CD4-positive, alpha-beta memory T cell (primary cell): ENCODE measurements around the gene LASP1. TPM values are rescaled to one million over a fixed set of nuclear protein-coding genes. Genes with fewer than 3 reads are reported as not detected.

ENCODE experiments used
- CTCF ChIA-PET: fragments of 350-600 bp; sonication (Branson Sonifier 250); formaldehyde crosslinking; loops from one replicate; lab custom pipeline; 2021; ENCODE audit warnings: inconsistent platforms; ENCODE audit not compliant: partially characterized antibody; lab: Charles Lee
- POLR2A ChIA-PET: fragments of 350-600 bp; sonication (Branson Sonifier 250); formaldehyde crosslinking; loops from one replicate; lab custom pipeline; 2021; ENCODE audit not compliant: partially characterized antibody; lab: Charles Lee
- DNase-seq, 5 donors: peaks; one replicate each; pipeline versions ENCODE4 v3.0.0 to v3.0.0-alpha.2; 2020 to 2022; ENCODE audit warnings: mixed read lengths in 1 of 5
- H3K27ac ChIP-seq: one replicate; pipeline ENCODE4 v1.7.0; 2013; ENCODE audit warnings: low read depth, low read length
- H3K27me3 ChIP-seq: 2 replicates; pipeline ENCODE4 v1.7.0; 2013; ENCODE audit warnings: mild to moderate bottlenecking, low read length, moderate library complexity; ENCODE audit not compliant: insufficient read depth
- H3K36me3 ChIP-seq: 2 replicates; pipeline ENCODE4 v1.7.0; 2013; ENCODE audit warnings: mild to moderate bottlenecking, low read length, moderate library complexity; ENCODE audit not compliant: insufficient read depth
- H3K4me1 ChIP-seq: 2 replicates; pipeline ENCODE4 v1.7.0; 2013; ENCODE audit warnings: mild to moderate bottlenecking, low read length, moderate library complexity; ENCODE audit not compliant: insufficient read depth
- H3K4me3 ChIP-seq, 2 donors: one replicate each; pipeline ENCODE4 v1.7.0; 2013; ENCODE audit warnings: low read length in 2 of 2, mild to moderate bottlenecking in 1 of 2
- H3K9me3 ChIP-seq, 2 donors: one replicate each; pipeline ENCODE4 v1.7.0; 2013; ENCODE audit warnings: low read length in 2 of 2, control low read depth in 1 of 2; ENCODE audit not compliant: control insufficient read depth in 1 of 2
- H3K27ac Mint-ChIP-seq, 7 donors: one replicate each; pipeline ENCODE4 v1.8.0; 2020 to 2021; ENCODE audit warnings: mixed read lengths in 7 of 7, mild to moderate bottlenecking in 6 of 7, inconsistent platforms in 3 of 7, moderate library complexity in 3 of 7
- H3K27me3 Mint-ChIP-seq, 2 donors: one replicate each; pipeline ENCODE4 v1.8.0; 2020 to 2021; ENCODE audit warnings: mixed read lengths in 2 of 2
- H3K36me3 Mint-ChIP-seq, 2 donors: one replicate each; pipeline ENCODE4 v1.8.0; 2020 to 2021; ENCODE audit warnings: mixed read lengths in 2 of 2, inconsistent platforms in 1 of 2, mild to moderate bottlenecking in 1 of 2
- H3K4me1 Mint-ChIP-seq, 4 donors: one replicate each; pipeline ENCODE4 v1.8.0; 2020 to 2021; ENCODE audit warnings: mixed read lengths in 4 of 4, mild to moderate bottlenecking in 1 of 4
- H3K4me3 Mint-ChIP-seq, 8 donors: one replicate each; pipeline ENCODE4 v1.8.0; 2020 to 2021; ENCODE audit warnings: mixed read lengths in 8 of 8, mild to moderate bottlenecking in 7 of 8, moderate library complexity in 6 of 8, inconsistent platforms in 3 of 8
- H3K9me3 Mint-ChIP-seq, 8 donors: one replicate each; pipeline ENCODE4 v1.8.0; 2020 to 2021; ENCODE audit warnings: mixed read lengths in 8 of 8, mild to moderate bottlenecking in 5 of 8, inconsistent platforms in 3 of 8, moderate library complexity in 1 of 8
- intact Hi-C: fragments of 100-400 bp; cut with micrococcal nuclease; formaldehyde crosslinking; loops from one replicate; pipeline ENCODE4 v1.15.1; 2023
- polyA plus RNA-seq, 2 donors: library from polyadenylated mRNA; unstranded; fragments of 300-500 nt; fragmentation: Illumina TruSeq; gene quantifications; one replicate each; pipeline ENCODE4 v1.2.3, GENCODE V29; 2021
- total RNA-seq, 2 experiments: library from RNA; stranded (reverse); gene quantifications; one replicate each; pipeline ENCODE4 v1.2.3, GENCODE V29; 2021

Gene LASP1
- total RNA-seq (100 to 1,000 TPM; 120 to 122 TPM), polyA plus RNA-seq (10 to 100 TPM; 32.1 to 65.3 TPM)

- POLR2A ChIA-PET, result interaction anchor here (0.6 to 9.5 kb wide), 30 partner anchors 14 to 369 kb away, joined by 3 to 229 read pairs (median 10); partner anchors contain the start of genes CWC25, FBXO47, LASP1NB and MLLT6
- Histone ChIP-seq H3K4me3 (peak within 1 kb of the TSS; percentile 89 to 99), H3K36me3 (peaks cover 6% of the 10 kb centered on the region), H3K9me3 (no peaks in the 10 kb centered on the region), H3K27ac (peak within 1 kb of the TSS; percentile 88), H3K27me3 (no peaks in the 10 kb centered on the region), H3K4me1 (peaks cover 52% of the 10 kb centered on the region)
- Mint-ChIP-seq H3K4me1 (peaks cover 39 to 70% (median 49%) of the 10 kb centered on the region in 4 donors), H3K36me3 (peaks cover 4 to 37% of the 10 kb centered on the region in 2 donors), H3K4me3 (peak within 1 kb of the TSS; percentile 93 to 100 (median 98)), H3K9me3 (peaks cover 0 to 9% (median 0%) of the 10 kb centered on the region in 8 donors), H3K27me3 (peaks cover 0 to 7% of the 10 kb centered on the region in 2 donors), H3K27ac (peak within 1 kb of the TSS; percentile 96 to 100 (median 98))
- CTCF ChIA-PET, result interaction anchor here (0.6 to 4.1 kb wide), 18 partner anchors 10 to 330 kb away, joined by 3 to 41 read pairs (median 6); partner anchors contain the start of genes CWC25, LASP1NB, RPL19 and RPL23
- intact Hi-C loops, result loop anchor here (1.0 to 5.0 kb wide), 10 partner anchors 16 to 284 kb away; partner anchors contain the start of genes CWC25, FBXO47, LASP1NB and RPL23
- DNase-seq, result peak; percentile 86 to 89 (median 88)
These were observed at the start of gene LASP1 for GRCh38 chr17:38869526-38870258. TSS of gene LASP1 (plus strand) at chr17:38870058. CDS start at chr17:38870190, 132 bp downstream.

- H3K4me1 Mint-ChIP-seq, result peaks cover 15 to 42% (median 30%) of the 10 kb centered on the region in 4 donors
- Histone ChIP-seq H3K9me3 (no peaks in the 10 kb centered on the region), H3K4me1 (peaks cover 23% of the 10 kb centered on the region), H3K27ac (peak within 1 kb of the TSS; percentile 98), H3K36me3 (peaks cover 12% of the 10 kb centered on the region), H3K4me3 (peak within 1 kb of the TSS; percentile 71 to 89), H3K27me3 (no peaks in the 10 kb centered on the region)
- peak within 1 kb of the TSS; percentile 99 to 100 (median 100) for H3K27ac Mint-ChIP-seq
- H3K9me3 Mint-ChIP-seq, result peaks cover 0 to 10% (median 0%) of the 10 kb centered on the region in 8 donors
- peaks cover 0 to 5% of the 10 kb centered on the region in 2 donors for H3K27me3 Mint-ChIP-seq
- peaks cover 10 to 30% of the 10 kb centered on the region in 2 donors for H3K36me3 Mint-ChIP-seq
- peak; percentile 94 to 99 (median 97) for DNase-seq
- H3K4me3 Mint-ChIP-seq, result peak within 1 kb of the TSS; percentile 94 to 99 (median 98)
- ChIA-PET CTCF (interaction anchor here (0.5 to 1.3 kb wide), 7 partner anchors 12 to 982 kb away, joined by 3 to 4 read pairs (median 4); partner anchors contain the start of genes LASP1 and RPL23), POLR2A (interaction anchor here (0.6 to 5.2 kb wide), 17 partner anchors 16 to 375 kb away, joined by 3 to 90 read pairs (median 4); partner anchors contain the start of genes CACNB1, FBXO47, LASP1 and PIP4K2B)
- intact Hi-C loops, result loop anchor here (1.0 to 2.0 kb wide), 5 partner anchors 26 to 328 kb away; partner anchors contain the start of genes LASP1, PIP4K2B, PSMB3 and RPL23
These were observed 44.7 kb upstream of the LASP1 start, which contains the start of gene CWC25 for GRCh38 chr17:38824899-38825761. TSS of gene CWC25 (minus strand) at chr17:38825321. CDS start at chr17:38825183, 138 bp downstream.

- peaks cover 0 to 5% of the 10 kb centered on the region in 2 donors for H3K27me3 Mint-ChIP-seq
- peaks cover 15 to 40% (median 28%) of the 10 kb centered on the region in 4 donors for H3K4me1 Mint-ChIP-seq
- intact Hi-C loops, result loop anchor here (1.0 to 2.0 kb wide), 5 partner anchors 27 to 327 kb away; partner anchors contain the start of genes LASP1, PIP4K2B, PSMB3 and RPL23
- peak overlapping the region; percentile 99 to 100 (median 100) for H3K27ac Mint-ChIP-seq
- Histone ChIP-seq H3K36me3 (peaks cover 7% of the 10 kb centered on the region), H3K4me3 (peak overlapping the region; percentile 71 to 89), H3K27ac (peak overlapping the region; percentile 98), H3K4me1 (peaks cover 23% of the 10 kb centered on the region), H3K9me3 (no peaks in the 10 kb centered on the region), H3K27me3 (no peaks in the 10 kb centered on the region)
- peaks cover 3 to 23% of the 10 kb centered on the region in 2 donors for H3K36me3 Mint-ChIP-seq
- peak overlapping the region; percentile 94 to 99 (median 98) for H3K4me3 Mint-ChIP-seq
- ChIA-PET CTCF (interaction anchor here (0.5 to 1.3 kb wide), 6 partner anchors 13 to 327 kb away, joined by 3 to 4 read pairs (median 4); partner anchors contain the start of genes LASP1 and RPL23), POLR2A (interaction anchor here (0.6 to 5.2 kb wide), 14 partner anchors 15 to 374 kb away, joined by 3 to 90 read pairs (median 4); partner anchors contain the start of genes CACNB1, FBXO47, LASP1 and PIP4K2B)
- peak in 1 of 5 donors; percentile 39 for DNase-seq
- H3K9me3 Mint-ChIP-seq, result peaks cover 0 to 10% (median 0%) of the 10 kb centered on the region in 8 donors
These were observed 44.1 kb upstream of the LASP1 start for GRCh38 chr17:38825762-38826247.

GRCh38 chr17:38844261-38844757 is 25.5 kb upstream of the LASP1 start:
- H3K4me1 Mint-ChIP-seq, result no peaks in the 10 kb centered on the region
- no peak overlapping the region for H3K4me3 Mint-ChIP-seq
- ChIA-PET CTCF (interaction anchor here (1.2 kb wide), 2 partner anchors 19 to 81 kb away, joined by 3 to 4 read pairs; no protein-coding TSS in a partner anchor), POLR2A (interaction anchor here (1.1 kb wide), 1 partner anchor 26 kb away, joined by 5 read pairs; the partner anchor contains the start of gene LASP1)
- Histone ChIP-seq H3K9me3 (no peaks in the 10 kb centered on the region), H3K27me3 (no peaks in the 10 kb centered on the region), H3K27ac (no peak overlapping the region), H3K36me3 (peaks cover 18% of the 10 kb centered on the region), H3K4me1 (no peaks in the 10 kb centered on the region), H3K4me3 (no peak overlapping the region)
- H3K9me3 Mint-ChIP-seq, result no peaks in the 10 kb centered on the region
- intact Hi-C loops, result no loop called here
- peaks cover 6 to 19% of the 10 kb centered on the region in 2 donors for H3K36me3 Mint-ChIP-seq
- H3K27ac Mint-ChIP-seq, result no peak overlapping the region
- no peak for DNase-seq
- H3K27me3 Mint-ChIP-seq, result no peaks in the 10 kb centered on the region

GRCh38 chr17:38848557-38848891 is 21.3 kb upstream of the LASP1 start:
- Mint-ChIP-seq H3K36me3 (peaks cover 39 to 56% of the 10 kb centered on the region in 2 donors), H3K4me1 (peaks cover 27 to 33% (median 30%) of the 10 kb centered on the region in 4 donors), H3K9me3 (peaks cover 0 to 5% (median 0%) of the 10 kb centered on the region in 8 donors), H3K27ac (no peak overlapping the region), H3K4me3 (no peak overlapping the region), H3K27me3 (no peaks in the 10 kb centered on the region)
- peaks cover 41% of the 10 kb centered on the region for H3K36me3 ChIP-seq
- no peak overlapping the region for H3K4me3 ChIP-seq
- no peaks in the 10 kb centered on the region for H3K27me3 ChIP-seq
- ChIA-PET CTCF (interaction anchor here (0.9 kb wide), 1 partner anchor 20 kb away, joined by 3 read pairs; no protein-coding TSS in a partner anchor), POLR2A (interaction anchor here (0.9 to 2.1 kb wide), 5 partner anchors 14 to 96 kb away, joined by 3 to 11 read pairs (median 3); partner anchors contain the start of gene LASP1)
- intact Hi-C loops, result no loop called here
- H3K27ac ChIP-seq, result no peak overlapping the region
- H3K4me1 ChIP-seq, result peaks cover 27% of the 10 kb centered on the region
- H3K9me3 ChIP-seq, result no peaks in the 10 kb centered on the region
- no peak for DNase-seq
